Stomach (tissue), 4 donors: ENCODE data around the gene ULK4.

Experiments used
- POLR2A ChIP-seq, 4 donors: fragments of 450-650 bp; IDR thresholded peaks; one replicate each; pipeline ENCODE4 v1.6.1; 2016; ENCODE audit warnings: antibody characterized with exemption in 4 of 4, control low read depth in 2 of 4, mild to moderate bottlenecking in 1 of 4, moderate library complexity in 1 of 4
- TF ChIP-seq, protein P1 (sequence below), 7 experiments: fragments of 450-650 bp in 4 of 7; fragments of 200-600 bp in 3 of 7; sonication (generic) in 3 of 7; IDR thresholded peaks; one replicate each; pipeline ENCODE4 v1.5.1; 2016 to 2019; ENCODE audit warnings: antibody characterized with exemption in 7 of 7, control low read depth in 2 of 7, mild to moderate bottlenecking in 1 of 7

DNA sequence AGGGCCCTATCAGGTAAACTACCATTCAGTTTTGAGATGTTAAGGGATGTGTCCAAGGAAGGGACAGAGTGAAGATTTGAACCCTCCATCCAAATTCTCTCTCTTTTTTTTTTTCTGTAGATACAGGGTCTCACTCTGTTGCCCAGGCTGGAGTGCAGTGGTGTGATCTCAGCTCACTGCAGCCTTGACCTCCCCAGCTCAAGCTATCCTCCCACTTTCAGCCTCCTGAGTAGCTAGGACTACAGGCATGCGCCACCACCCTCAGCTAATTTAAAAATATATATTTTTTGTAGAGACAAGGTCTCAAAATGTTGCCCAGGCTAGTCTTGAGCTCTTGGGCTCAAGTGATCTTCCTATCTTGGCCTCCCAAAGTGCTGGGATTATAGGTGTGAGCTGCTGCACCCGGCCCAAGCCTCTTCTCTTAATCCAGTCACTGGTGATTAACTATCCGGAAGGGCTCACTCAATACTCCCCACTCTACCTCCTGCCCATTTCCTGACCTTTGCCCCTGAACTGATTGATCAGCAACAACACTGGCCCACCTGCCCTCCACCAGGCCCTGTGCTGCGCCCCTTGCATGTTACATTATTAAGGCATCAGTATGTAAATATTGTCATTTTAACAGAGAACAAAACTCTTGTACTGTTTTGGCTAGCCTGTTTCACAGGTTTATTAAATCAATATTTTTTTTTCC, 597.9 kb downstream of the ULK4 start:
- TF ChIP-seq, protein P1, sequence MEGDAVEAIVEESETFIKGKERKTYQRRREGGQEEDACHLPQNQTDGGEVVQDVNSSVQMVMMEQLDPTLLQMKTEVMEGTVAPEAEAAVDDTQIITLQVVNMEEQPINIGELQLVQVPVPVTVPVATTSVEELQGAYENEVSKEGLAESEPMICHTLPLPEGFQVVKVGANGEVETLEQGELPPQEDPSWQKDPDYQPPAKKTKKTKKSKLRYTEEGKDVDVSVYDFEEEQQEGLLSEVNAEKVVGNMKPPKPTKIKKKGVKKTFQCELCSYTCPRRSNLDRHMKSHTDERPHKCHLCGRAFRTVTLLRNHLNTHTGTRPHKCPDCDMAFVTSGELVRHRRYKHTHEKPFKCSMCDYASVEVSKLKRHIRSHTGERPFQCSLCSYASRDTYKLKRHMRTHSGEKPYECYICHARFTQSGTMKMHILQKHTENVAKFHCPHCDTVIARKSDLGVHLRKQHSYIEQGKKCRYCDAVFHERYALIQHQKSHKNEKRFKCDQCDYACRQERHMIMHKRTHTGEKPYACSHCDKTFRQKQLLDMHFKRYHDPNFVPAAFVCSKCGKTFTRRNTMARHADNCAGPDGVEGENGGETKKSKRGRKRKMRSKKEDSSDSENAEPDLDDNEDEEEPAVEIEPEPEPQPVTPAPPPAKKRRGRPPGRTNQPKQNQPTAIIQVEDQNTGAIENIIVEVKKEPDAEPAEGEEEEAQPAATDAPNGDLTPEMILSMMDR (IDR thresholded peaks at IDR 0.05), result no peak
- TF ChIP-seq POLR2A (IDR thresholded peaks at IDR 0.05), result no peak
